CD4-positive, alpha-beta T cell treated with Interleukin-15 for 1 hour (primary cell): ENCODE results near the gene STK11IP.
A peak's percentile ranks its signal among the peaks of the same experiment; 100 is the strongest.

ENCODE experiments used
- DNase-seq: peaks from one replicate; pipeline ENCODE4 v3.0.0-alpha.2; 2020

STK11IP gene

GRCh38 chr2:219578811-219579613 lies 18.6 kb upstream of the STK11IP start:
- no peak for DNase-seq

- no peak for DNase-seq
Measured at GRCh38 chr2:219581346-219581745, 16.3 kb upstream of the STK11IP start.

- DNase-seq = no peak
Measured at GRCh38 chr2:219591091-219591490, 6.6 kb upstream of the STK11IP start.

GRCh38 chr2:219592736-219593135 lies 4.9 kb upstream of the STK11IP start:
- no peak for DNase-seq

- DNase-seq = no peak
Measured at GRCh38 chr2:219593154-219593553, 4.5 kb upstream of the STK11IP start.

GRCh38 chr2:219595256-219595655 lies 2.4 kb upstream of the STK11IP start:
- DNase-seq = no peak

- no peak for DNase-seq
Measured at GRCh38 chr2:219596954-219597551, 604 bp upstream of the STK11IP start.

GRCh38 chr2:219598308-219599078 lies 836 bp downstream of the STK11IP start:
- no peak for DNase-seq

- no peak for DNase-seq
Measured at GRCh38 chr2:219603771-219604170, 6.1 kb downstream of the STK11IP start.

GRCh38 chr2:219605607-219605954 lies 7.9 kb downstream of the STK11IP start:
- DNase-seq = no peak

GRCh38 chr2:219607931-219608330 lies 10.3 kb downstream of the STK11IP start:
- no peak for DNase-seq

- no peak for DNase-seq
Measured at GRCh38 chr2:219608399-219608964, 10.8 kb downstream of the STK11IP start.

- no peak for DNase-seq
Measured at GRCh38 chr2:219609149-219609750, 11.6 kb downstream of the STK11IP start.

GRCh38 chr2:219611306-219611705 lies 13.6 kb downstream of the STK11IP start:
- no peak for DNase-seq

GRCh38 chr2:219611866-219612576 lies 14.4 kb downstream of the STK11IP start:
- DNase-seq = no peak

- peak; percentile 47 for DNase-seq
Measured at GRCh38 chr2:219612577-219613286, 15.1 kb downstream of the STK11IP start.

GRCh38 chr2:219613461-219614070 lies 15.9 kb downstream of the STK11IP start:
- DNase-seq = no peak

- DNase-seq = no peak
Measured at GRCh38 chr2:219614076-219614860, 16.6 kb downstream of the STK11IP start.

GRCh38 chr2:219615036-219615435 lies 17.4 kb downstream of the STK11IP start:
- DNase-seq = no peak

GRCh38 chr2:219615894-219616293 lies 18.2 kb downstream of the STK11IP start:
- no peak for DNase-seq
